GM20000 (cell line): ENCODE data around the gene ODAD3.
A peak's percentile ranks its signal among the peaks of the same experiment; 100 is the strongest.
"Not testable (repeated sequence)": the region's sequence is repeated elsewhere in the genome, so short reads cannot be mapped to it uniquely, and the experiment has no call there.

ENCODE experiments used
- DNase-seq: peaks from one replicate; pipeline ENCODE4 v3.0.0; 2012; ENCODE audit warnings: low spot score
- TF ChIP-seq, protein P1 (sequence below): IDR thresholded peaks from 2 replicates; pipeline ENCODE4 v1.5.1; 2012; ENCODE audit warnings: mild to moderate bottlenecking, control low read depth; ENCODE audit errors: extremely low read depth, missing control alignments

ODAD3 gene

DNA sequence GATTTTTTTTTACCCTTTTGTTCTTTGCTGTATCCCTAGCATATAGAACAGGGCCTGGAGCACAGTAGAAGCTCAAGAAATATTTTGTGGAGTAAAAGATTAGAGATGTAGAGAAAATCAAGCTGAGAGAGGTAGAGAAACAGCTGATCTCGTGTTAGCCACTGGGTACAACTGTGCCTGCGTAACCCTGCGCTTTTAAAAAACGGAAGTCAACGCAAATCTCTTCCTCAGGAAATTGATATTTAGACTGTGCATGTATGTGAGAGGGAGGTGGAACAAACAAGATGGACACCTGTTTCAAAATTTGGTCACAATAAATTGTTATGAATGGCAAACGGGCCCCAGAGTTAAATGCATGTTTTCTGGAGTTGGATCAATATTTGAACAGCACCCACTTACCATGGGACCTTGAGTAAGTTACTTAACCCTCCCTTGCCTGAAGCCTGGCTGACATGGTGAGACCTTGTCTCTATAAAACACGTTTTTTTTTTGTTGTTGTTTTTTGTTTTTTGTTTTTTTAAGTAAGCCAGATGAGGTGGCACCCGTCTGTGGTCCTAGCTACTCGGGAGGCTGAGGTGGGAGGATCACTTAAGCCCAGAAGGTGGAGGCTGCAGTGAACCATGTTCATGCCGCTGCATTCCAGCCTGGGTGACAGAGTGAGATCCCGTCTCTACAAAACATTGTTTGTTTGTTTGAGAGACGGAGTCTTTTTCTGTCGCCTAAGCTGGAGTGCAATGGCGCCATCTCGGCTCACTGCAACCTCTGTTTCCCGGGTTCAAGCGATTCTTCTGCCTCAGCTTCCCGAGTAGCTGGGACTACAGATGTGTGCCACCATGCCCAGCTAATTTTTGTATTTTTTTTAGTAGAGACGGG is 47.5 kb downstream of the ODAD3 start:
- TF ChIP-seq, protein P1, sequence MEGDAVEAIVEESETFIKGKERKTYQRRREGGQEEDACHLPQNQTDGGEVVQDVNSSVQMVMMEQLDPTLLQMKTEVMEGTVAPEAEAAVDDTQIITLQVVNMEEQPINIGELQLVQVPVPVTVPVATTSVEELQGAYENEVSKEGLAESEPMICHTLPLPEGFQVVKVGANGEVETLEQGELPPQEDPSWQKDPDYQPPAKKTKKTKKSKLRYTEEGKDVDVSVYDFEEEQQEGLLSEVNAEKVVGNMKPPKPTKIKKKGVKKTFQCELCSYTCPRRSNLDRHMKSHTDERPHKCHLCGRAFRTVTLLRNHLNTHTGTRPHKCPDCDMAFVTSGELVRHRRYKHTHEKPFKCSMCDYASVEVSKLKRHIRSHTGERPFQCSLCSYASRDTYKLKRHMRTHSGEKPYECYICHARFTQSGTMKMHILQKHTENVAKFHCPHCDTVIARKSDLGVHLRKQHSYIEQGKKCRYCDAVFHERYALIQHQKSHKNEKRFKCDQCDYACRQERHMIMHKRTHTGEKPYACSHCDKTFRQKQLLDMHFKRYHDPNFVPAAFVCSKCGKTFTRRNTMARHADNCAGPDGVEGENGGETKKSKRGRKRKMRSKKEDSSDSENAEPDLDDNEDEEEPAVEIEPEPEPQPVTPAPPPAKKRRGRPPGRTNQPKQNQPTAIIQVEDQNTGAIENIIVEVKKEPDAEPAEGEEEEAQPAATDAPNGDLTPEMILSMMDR, result no peak
- peak; percentile 13 for DNase-seq

DNA sequence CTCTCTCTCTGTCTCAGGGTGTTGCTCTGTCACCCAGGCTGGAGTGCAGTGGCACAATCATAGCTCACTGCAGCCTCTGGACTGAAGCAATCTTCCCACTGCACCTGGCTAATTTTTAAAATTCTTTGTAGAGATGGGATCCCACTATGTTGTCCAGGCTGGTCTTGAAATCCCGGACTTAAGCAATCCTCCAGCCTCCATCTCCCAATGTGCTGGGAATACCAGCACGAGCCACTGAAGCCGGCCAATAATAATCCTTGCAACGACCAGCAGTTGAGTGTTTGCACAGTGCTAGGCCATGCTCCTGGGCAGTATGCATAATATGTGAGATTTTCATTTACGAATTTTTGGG is 50.2 kb downstream of the ODAD3 start:
- TF ChIP-seq, protein P1, result no peak
- DNase-seq, result no peak

DNA sequence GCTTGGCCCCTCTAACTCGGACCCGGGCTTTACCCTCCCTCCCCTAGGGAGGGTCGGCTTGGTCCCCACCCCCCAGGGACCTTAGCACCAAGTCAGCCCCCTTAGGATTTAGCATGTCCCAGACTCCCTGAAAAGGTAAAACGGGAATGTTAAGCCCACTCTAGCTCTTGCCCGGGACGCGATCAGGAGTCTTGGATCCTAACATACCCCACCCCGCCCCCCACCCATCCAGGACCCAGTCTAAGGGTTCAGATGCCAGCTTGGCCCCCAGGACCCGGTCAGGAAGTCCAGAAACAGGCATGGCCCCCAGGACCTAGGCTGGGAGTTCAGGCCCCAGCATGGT is 51.2 kb downstream of the ODAD3 start:
- DNase-seq, result peak; percentile 5
- TF ChIP-seq, protein P1, result no peak

DNA sequence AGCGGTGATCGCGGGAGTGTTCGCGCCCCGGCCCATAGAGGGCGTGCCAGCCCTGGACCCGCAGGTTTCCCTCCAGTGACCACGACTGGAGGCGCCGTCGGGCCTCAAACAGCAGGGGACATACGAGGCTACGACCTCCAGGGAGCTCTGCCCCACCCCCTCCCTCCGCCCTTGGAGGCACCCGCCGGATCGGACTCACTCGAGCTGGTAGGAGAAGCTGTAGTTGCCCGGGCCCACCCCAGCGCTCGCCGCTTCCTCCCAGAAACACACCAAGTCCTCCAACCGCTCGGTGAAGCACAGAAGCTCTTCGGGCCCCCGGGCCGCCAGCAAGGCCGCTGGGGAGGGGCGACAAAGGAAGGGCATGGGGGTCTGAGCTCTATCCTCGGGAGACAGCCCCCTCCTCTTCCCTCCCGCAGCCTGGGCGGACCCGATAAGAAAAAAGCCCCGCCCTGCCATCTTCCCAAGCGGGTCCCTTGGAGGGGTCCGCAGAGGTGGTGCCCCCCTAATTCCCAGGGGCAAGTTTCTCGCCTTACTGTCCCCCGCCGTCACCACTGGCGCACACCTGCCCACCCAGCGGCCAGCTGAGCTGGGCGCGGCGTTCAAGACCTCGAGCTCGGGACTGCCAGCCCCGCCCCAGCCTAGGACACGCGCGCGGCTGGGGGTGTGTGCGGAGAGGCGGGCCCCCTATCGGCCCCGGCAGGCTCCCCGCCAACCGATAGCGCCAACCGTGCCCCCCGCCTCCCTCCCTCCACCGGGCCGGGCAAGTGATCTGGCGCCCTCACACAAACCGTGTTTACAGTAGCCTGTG is 51.8 kb downstream of the ODAD3 start:
- TF ChIP-seq, protein P1, result peak; percentile 51
- DNase-seq, result peak; percentile 77

DNA sequence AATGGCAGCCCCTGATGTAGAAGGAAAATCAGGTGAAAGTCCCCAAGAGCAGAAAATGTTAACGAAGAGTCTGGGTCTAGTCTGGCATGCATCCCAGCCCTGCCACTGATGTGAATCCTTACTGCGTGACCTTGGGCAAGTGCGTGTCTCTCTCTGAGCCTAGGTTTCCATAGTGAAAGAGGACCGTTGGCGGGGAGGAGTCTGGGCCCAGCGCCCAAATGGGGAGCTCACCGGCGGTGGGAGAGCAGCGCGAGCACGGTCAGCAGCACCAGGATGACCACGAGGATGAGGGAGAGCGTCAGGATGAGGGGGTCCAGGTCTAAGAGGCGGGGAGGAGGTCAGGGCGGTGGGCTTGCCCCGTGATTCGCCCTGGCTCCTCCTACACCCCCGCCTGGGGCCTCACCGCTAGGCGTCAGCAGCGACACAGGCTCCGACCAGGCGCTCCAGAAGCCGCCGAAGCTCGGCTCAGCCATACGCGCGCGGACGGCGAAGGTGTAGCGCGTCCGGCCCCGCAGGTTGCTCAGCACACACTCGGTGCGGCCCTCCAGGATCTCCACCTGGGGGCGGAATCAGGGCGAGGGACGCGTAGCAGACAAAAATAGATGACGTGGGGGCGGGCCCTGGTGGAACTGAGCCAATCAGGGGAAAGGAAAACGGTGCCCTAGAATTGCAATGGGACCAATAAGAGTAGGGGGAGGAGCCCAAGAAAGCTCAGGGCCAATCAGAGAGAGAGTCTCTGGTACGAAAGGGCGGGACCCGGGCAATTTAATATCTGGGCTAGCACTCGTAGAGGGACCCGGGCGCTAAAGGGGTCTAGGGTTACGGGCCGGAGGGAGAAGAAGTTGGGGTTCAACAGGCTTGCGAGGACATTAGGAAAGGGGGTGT is 54.0 kb downstream of the ODAD3 start:
- peak; percentile 98 for DNase-seq
- TF ChIP-seq, protein P1, result peak; percentile 52

DNA sequence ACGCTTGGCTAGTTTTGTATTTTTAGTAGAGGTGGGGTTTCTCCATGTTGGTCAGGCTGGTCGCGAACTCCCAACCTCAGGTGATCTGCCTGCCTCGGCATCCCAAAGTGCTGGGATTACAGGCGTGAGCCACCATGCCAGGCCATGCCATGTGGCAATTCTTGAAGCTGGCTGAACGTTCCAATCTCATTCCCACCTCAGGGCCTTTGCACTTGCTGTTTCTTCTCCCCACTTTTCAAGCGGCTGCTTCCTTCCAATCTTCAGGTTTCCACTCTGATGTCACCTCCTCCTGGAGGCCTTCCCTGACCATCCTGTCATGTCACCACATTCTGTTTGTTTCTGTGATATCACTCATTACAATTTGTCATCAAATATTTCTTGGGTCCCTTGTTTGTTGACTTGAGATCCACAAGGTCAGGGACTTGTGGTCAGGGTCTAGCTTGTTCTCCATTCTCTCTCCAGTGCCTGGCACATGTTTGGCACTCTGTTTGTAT is 55.0 kb downstream of the ODAD3 start:
- TF ChIP-seq, protein P1, result no peak
- no peak for DNase-seq

DNA sequence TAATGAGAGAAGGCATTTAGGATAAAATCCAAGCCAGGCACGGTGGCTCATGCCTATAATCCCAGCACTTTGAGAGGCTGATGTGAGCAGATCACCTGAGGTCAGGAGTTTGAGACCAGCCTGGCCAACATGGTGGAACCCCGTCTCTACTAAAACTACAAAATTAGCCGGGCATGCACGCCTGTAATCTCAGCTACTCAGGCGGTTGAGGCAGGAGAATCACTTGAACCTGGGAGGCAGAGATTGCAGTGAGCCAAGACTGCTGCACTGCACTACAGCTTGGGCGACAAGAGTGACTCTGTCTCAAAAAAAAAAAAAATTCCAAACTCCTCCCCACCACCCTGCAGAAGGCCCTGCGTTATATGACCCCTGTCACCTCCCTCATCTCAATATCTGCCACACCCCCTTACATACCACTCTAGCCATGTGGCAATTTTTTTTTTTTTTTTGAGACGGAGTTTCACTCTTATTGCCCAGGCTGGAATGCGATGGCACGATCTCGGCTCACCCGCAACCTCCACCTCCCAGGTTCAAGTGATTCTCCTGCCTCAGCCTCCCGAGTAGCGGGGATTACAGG is 55.6 kb downstream of the ODAD3 start:
- DNase-seq, result not testable (repeated sequence)
